Umbilical cord (tissue), 2 donors: ENCODE results near the gene CMKLR1. TPM values are rescaled to one million over a fixed set of nuclear protein-coding genes. Genes with fewer than 3 reads are reported as not detected.

Source experiments
- DNase-seq: peaks from one replicate; pipeline ENCODE4 v3.0.0-alpha.2; 2015; ENCODE audit warnings: low spot score
- total RNA-seq: library from RNA; depleted of rRNA; stranded (reverse); fragments of >200 nt; gene quantifications from one replicate; pipeline ENCODE4 v1.2.3, GENCODE V29; 2014; ENCODE audit warnings: low replicate concordance; ENCODE audit not compliant: insufficient read depth

Gene CMKLR1
- total RNA-seq, 1 donor from 2014 or later: 79.0 TPM

GRCh38 chr12:108361606-108362005, 22.5 kb upstream of the CMKLR1 start:
- DNase-seq: no peak

GRCh38 chr12:108360487-108360886, 21.4 kb upstream of the CMKLR1 start:
- DNase-seq: no peak

GRCh38 chr12:108360057-108360456, 20.9 kb upstream of the CMKLR1 start:
- no peak for DNase-seq

- no peak for DNase-seq
Measured at GRCh38 chr12:108358580-108358965, 19.5 kb upstream of the CMKLR1 start.

GRCh38 chr12:108357834-108358579, 18.9 kb upstream of the CMKLR1 start:
- no peak for DNase-seq

- no peak for DNase-seq
Measured at GRCh38 chr12:108356835-108357806, 18.0 kb upstream of the CMKLR1 start.

- DNase-seq: no peak
Measured at GRCh38 chr12:108355069-108355468, 16.0 kb upstream of the CMKLR1 start.

GRCh38 chr12:108352591-108352990, 13.5 kb upstream of the CMKLR1 start:
- DNase-seq: no peak

GRCh38 chr12:108350511-108350910, 11.4 kb upstream of the CMKLR1 start:
- DNase-seq: no peak

- DNase-seq: peak; percentile 40
Measured at GRCh38 chr12:108349278-108349688, 10.2 kb upstream of the CMKLR1 start.

- no peak for DNase-seq
Measured at GRCh38 chr12:108348842-108349241, 9.7 kb upstream of the CMKLR1 start.

GRCh38 chr12:108346727-108347710, 7.9 kb upstream of the CMKLR1 start:
- no peak for DNase-seq

GRCh38 chr12:108345716-108346633, 6.9 kb upstream of the CMKLR1 start:
- DNase-seq: no peak

- DNase-seq: no peak
Measured at GRCh38 chr12:108342985-108343384, 3.9 kb upstream of the CMKLR1 start.

- no peak for DNase-seq
Measured at GRCh38 chr12:108341854-108342847, 3.0 kb upstream of the CMKLR1 start.

GRCh38 chr12:108341356-108341755, 2.2 kb upstream of the CMKLR1 start:
- peak; percentile 26 for DNase-seq

GRCh38 chr12:108340037-108340436, 926 bp upstream of the CMKLR1 start:
- DNase-seq: no peak

- DNase-seq: peak; percentile 51
Measured at GRCh38 chr12:108337235-108338223, 1.6 kb downstream of the CMKLR1 start.
